Uterus (tissue), 2 donors: ENCODE results near the gene SPEF2.

Experiments
- POLR2A ChIP-seq, 2 donors: fragments of 450-650 bp; IDR thresholded peaks; one replicate each; pipeline ENCODE4 v1.6.1; 2016; ENCODE audit warnings: antibody characterized with exemption in 2 of 2, mild to moderate bottlenecking in 1 of 2, moderate library complexity in 1 of 2
- TF ChIP-seq, protein P1 (sequence below), 4 experiments: fragments of 200-600 bp in 2 of 4; fragments of 450-650 bp in 2 of 4; sonication (generic) in 2 of 4; IDR thresholded peaks; one replicate each; pipeline ENCODE4 v1.5.1; 2016 to 2019; ENCODE audit warnings: antibody characterized with exemption in 4 of 4, mild to moderate bottlenecking in 2 of 4, moderate library complexity in 1 of 4

GRCh38 chr5:35587419-35587818 lies 30.2 kb upstream of the SPEF2 start:
- no peak for TF ChIP-seq POLR2A (IDR thresholded peaks at IDR 0.05)
- TF ChIP-seq, protein P1, sequence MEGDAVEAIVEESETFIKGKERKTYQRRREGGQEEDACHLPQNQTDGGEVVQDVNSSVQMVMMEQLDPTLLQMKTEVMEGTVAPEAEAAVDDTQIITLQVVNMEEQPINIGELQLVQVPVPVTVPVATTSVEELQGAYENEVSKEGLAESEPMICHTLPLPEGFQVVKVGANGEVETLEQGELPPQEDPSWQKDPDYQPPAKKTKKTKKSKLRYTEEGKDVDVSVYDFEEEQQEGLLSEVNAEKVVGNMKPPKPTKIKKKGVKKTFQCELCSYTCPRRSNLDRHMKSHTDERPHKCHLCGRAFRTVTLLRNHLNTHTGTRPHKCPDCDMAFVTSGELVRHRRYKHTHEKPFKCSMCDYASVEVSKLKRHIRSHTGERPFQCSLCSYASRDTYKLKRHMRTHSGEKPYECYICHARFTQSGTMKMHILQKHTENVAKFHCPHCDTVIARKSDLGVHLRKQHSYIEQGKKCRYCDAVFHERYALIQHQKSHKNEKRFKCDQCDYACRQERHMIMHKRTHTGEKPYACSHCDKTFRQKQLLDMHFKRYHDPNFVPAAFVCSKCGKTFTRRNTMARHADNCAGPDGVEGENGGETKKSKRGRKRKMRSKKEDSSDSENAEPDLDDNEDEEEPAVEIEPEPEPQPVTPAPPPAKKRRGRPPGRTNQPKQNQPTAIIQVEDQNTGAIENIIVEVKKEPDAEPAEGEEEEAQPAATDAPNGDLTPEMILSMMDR (IDR thresholded peaks at IDR 0.05), result no peak
